Measurements from ENCODE around the gene FAM222B.
A peak's percentile ranks its signal among the peaks of the same experiment; 100 is the strongest.
"Not testable (repeated sequence)": the region's sequence is repeated elsewhere in the genome, so short reads cannot be mapped to it uniquely, and the experiment has no call there.

FAM222B gene

GRCh38 chr17:28871056-28871579 is 28.5 kb upstream of the FAM222B start:
- DNase-seq, result no peak

- no peak for DNase-seq
Observed at GRCh38 chr17:28867276-28867675, 24.7 kb upstream of the FAM222B start.

- DNase-seq, result no peak
Observed at GRCh38 chr17:28865946-28866752, 23.6 kb upstream of the FAM222B start.

GRCh38 chr17:28864991-28865849 is 22.6 kb upstream of the FAM222B start:
- no peak for DNase-seq

GRCh38 chr17:28863953-28864352 is 21.4 kb upstream of the FAM222B start:
- DNase-seq, result no peak

- DNase-seq, result no peak
Observed at GRCh38 chr17:28862561-28862960, 20.0 kb upstream of the FAM222B start.

GRCh38 chr17:28861393-28862203 is 19.0 kb upstream of the FAM222B start:
- no peak for DNase-seq

GRCh38 chr17:28860363-28860808 is 17.8 kb upstream of the FAM222B start:
- no peak for DNase-seq

GRCh38 chr17:28858801-28859355 is 16.3 kb upstream of the FAM222B start:
- no peak for DNase-seq

GRCh38 chr17:28857905-28858800 is 15.6 kb upstream of the FAM222B start:
- DNase-seq, result no peak

- no peak for DNase-seq
Observed at GRCh38 chr17:28856028-28856574, 13.5 kb upstream of the FAM222B start.

GRCh38 chr17:28855336-28855679 is 12.7 kb upstream of the FAM222B start:
- no peak for DNase-seq

GRCh38 chr17:28854457-28855335 is 12.1 kb upstream of the FAM222B start, which contains the start of gene ERAL1:
ERAL1 (plus strand) TSS chr17:28855016; CDS start chr17:28855035, 19 bp downstream.
- DNase-seq, result peak; percentile 60

- DNase-seq, result no peak
Observed at GRCh38 chr17:28853295-28853694, 10.7 kb upstream of the FAM222B start.

GRCh38 chr17:28849281-28849680 is 6.7 kb upstream of the FAM222B start:
- no peak for DNase-seq

GRCh38 chr17:28848667-28849066 is 6.1 kb upstream of the FAM222B start:
- not testable (repeated sequence) for DNase-seq

- not testable (repeated sequence) for DNase-seq
Observed at GRCh38 chr17:28846699-28847098, 4.1 kb upstream of the FAM222B start.

- no peak for DNase-seq
Observed at GRCh38 chr17:28846231-28846630, 3.6 kb upstream of the FAM222B start.

GRCh38 chr17:28843816-28844148 is 1.2 kb upstream of the FAM222B start:
- no peak for DNase-seq

- no peak for DNase-seq
Observed at GRCh38 chr17:28841901-28842281, 699 bp downstream of the FAM222B start.

Measured in NCI-H1105 (cell line).